OCI-LY7 (cell line): Measurements from ENCODE around the gene TP63.

Source experiments
- CTCF ChIP-seq: fragments of 200-600 bp; sonication (generic); conservative IDR thresholded peaks from 2 replicates; pipeline ENCODE4 v1.5.1; 2014; ENCODE audit warnings: mild to moderate bottlenecking, antibody characterized with exemption, low read length, moderate library complexity, mixed read lengths
- EZH2phosphoT487 ChIP-seq: fragments of 200-600 bp; sonication (generic); IDR thresholded peaks from 2 replicates; pipeline ENCODE4 v1.6.1; 2018; ENCODE audit warnings: low read depth, borderline replicate concordance, mild to moderate bottlenecking, mixed run types, antibody characterized with exemption, low read length, moderate library complexity, mixed read lengths

- TF ChIP-seq CTCF = no peak
- no peak for TF ChIP-seq EZH2phosphoT487
Measured at GRCh38 chr3:189860296-189860695, 229.1 kb downstream of the TP63 start.
